Keratinocyte (primary cell): ENCODE results near the gene ALDH6A1. TPM values are rescaled to one million over a fixed set of nuclear protein-coding genes. Genes with fewer than 3 reads are reported as not detected.

ENCODE experiments used
- DNase-seq: peaks from one replicate; pipeline ENCODE4 v3.0.0-alpha.2; 2011; ENCODE audit warnings: low read depth, missing footprints, low spot score
- FAIRE-seq: peaks from 2 replicates; lab custom pipeline; 2011; peaks lifted over from hg19 to GRCh38; lab: Jason Lieb, UNC
- H2AFZ ChIP-seq: 2 replicates; pipeline ENCODE4 v1.6.0; 2012; ENCODE audit warnings: low read length, control low read depth, inconsistent platforms; ENCODE audit not compliant: control insufficient read depth
- H3K27ac ChIP-seq: 2 replicates; pipeline ENCODE4 v1.5.1; 2011; ENCODE audit warnings: low read length; ENCODE audit not compliant: control insufficient read depth, insufficient read depth
- H3K27me3 ChIP-seq: 3 replicates; pipeline ENCODE4 v1.6.0; 2011; ENCODE audit warnings: low read length; ENCODE audit not compliant: control insufficient read depth, insufficient read depth; ENCODE audit errors: extremely low read depth
- H3K36me3 ChIP-seq, 2 experiments: 2 replicates in 1 of 2; 3 replicates in 1 of 2; pipeline ENCODE4 v1.5.1; 2011; ENCODE audit warnings: low read length in 2 of 2, mild to moderate bottlenecking in 1 of 2; ENCODE audit not compliant: control insufficient read depth in 2 of 2, insufficient read depth in 2 of 2; ENCODE audit errors: extremely low read depth in 1 of 2
- H3K4me1 ChIP-seq: 3 replicates; pipeline ENCODE4 v1.5.1; 2011; ENCODE audit warnings: low read length; ENCODE audit not compliant: control insufficient read depth, insufficient read depth; ENCODE audit errors: extremely low read depth
- H3K4me2 ChIP-seq: 3 replicates; pipeline ENCODE4 v1.6.0; 2011; ENCODE audit warnings: low read depth, low read length; ENCODE audit not compliant: control insufficient read depth, insufficient read depth; ENCODE audit errors: extremely low read depth
- H3K4me3 ChIP-seq, 3 experiments: fragments of 200-600 bp in 1 of 3; sonication (generic) in 1 of 3; 2 replicates in 2 of 3; 3 replicates in 1 of 3; pipeline ENCODE4 v1.5.1; 2011 to 2016; ENCODE audit warnings: low read length in 3 of 3, mild to moderate bottlenecking in 3 of 3, control low read depth in 2 of 3, inconsistent platforms in 1 of 3, low read depth in 1 of 3, mixed read lengths in 1 of 3, mixed run types in 1 of 3, moderate library complexity in 1 of 3; ENCODE audit not compliant: control insufficient read depth in 2 of 3, insufficient read depth in 2 of 3; ENCODE audit errors: extremely low read depth in 1 of 3
- H3K79me2 ChIP-seq: 2 replicates; pipeline ENCODE4 v1.6.0; 2012; ENCODE audit warnings: low read length; ENCODE audit not compliant: control insufficient read depth, insufficient read depth
- H3K9ac ChIP-seq: 3 replicates; pipeline ENCODE4 v1.6.0; 2011; ENCODE audit warnings: low read length; ENCODE audit not compliant: control insufficient read depth, insufficient read depth; ENCODE audit errors: extremely low read depth
- H3K9me1 ChIP-seq: 3 replicates; pipeline ENCODE4 v1.6.0; 2011; ENCODE audit warnings: low read length; ENCODE audit not compliant: control insufficient read depth, insufficient read depth; ENCODE audit errors: extremely low read depth
- H3K9me3 ChIP-seq: 2 replicates; pipeline ENCODE4 v1.5.1; 2012; ENCODE audit warnings: low read depth, low read length; ENCODE audit not compliant: control insufficient read depth
- H4K20me1 ChIP-seq: 3 replicates; pipeline ENCODE4 v1.6.0; 2011; ENCODE audit warnings: low read length; ENCODE audit not compliant: control insufficient read depth, insufficient read depth; ENCODE audit errors: extremely low read depth
- EZH2 ChIP-seq: IDR thresholded peaks from one replicate; pipeline ENCODE4 v1.6.1; 2012; ENCODE audit warnings: inconsistent platforms, mild to moderate bottlenecking, low read length, moderate library complexity
- dilution Hi-C: fragments of 300-500 bp; cut with MboI; formaldehyde crosslinking; loops from one replicate; pipeline ENCODE4 v1.7.0; 2020; ENCODE audit warnings: low sequenced_read_pairs; ENCODE audit not compliant: extremely low pct_ligation_motif_present
- polyA plus RNA-seq, 5 experiments: library from polyadenylated mRNA; depleted of rRNA in 3 of 5; stranded (reverse) in 3 of 5; stranded (forward) in 1 of 5; unstranded in 1 of 5; fragments of >200 nt; gene quantifications; 1 replicate in 1 of 5; 2 replicates in 3 of 5; 3 replicates in 1 of 5; pipeline versions ENCODE4 v1.2.1 to v1.2.3, GENCODE V29; 2011 to 2012; ENCODE audit warnings: missing spikeins in 2 of 5, low read depth in 1 of 5, low replicate concordance in 1 of 5
- TF ChIP-seq, protein P1 (sequence below), 3 experiments: IDR thresholded peaks in 1 of 3; conservative IDR thresholded peaks in 1 of 3; optimal IDR thresholded peaks in 1 of 3; 2 replicates in 2 of 3; 3 replicates in 1 of 3; pipeline versions ENCODE3 to v1.5.1; 2011; ENCODE audit warnings: low read length in 3 of 3, mild to moderate bottlenecking in 3 of 3, moderate library complexity in 2 of 3, control low read depth in 1 of 3, inconsistent platforms in 1 of 3; ENCODE audit not compliant: insufficient read depth in 2 of 3; ENCODE audit errors: extremely low read depth in 1 of 3

Gene ALDH6A1
- polyA plus RNA-seq, 1 donor (not counting 4 experiments of a cell fraction or from before 2014, with no cell fraction given) = 8.0 TPM

DNA sequence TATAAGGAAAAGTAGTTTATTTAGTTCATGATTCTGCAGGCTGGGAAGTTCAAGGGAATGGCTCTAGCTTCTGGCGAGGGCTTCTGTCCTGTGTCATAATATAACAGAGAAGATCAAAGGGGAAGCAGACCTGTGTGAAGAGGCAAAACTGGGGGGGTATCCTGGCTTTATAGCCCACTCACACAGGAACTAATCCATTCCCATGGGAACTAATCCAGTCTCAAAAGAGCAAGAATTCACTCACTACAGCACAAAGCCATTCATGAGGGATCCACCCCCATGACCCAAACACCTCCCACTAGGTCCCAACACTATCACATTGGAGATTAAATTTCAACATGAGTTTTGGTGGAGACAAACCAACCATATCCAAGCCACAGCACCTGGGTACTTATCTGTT is 6.9 kb downstream of the ALDH6A1 start:
- dilution Hi-C loops = no loop called here
- H4K20me1 ChIP-seq = no peaks in the 10 kb centered on the region
- H3K36me3 ChIP-seq = no peaks in the 10 kb centered on the region
- H3K4me1 ChIP-seq = no peaks in the 10 kb centered on the region
- no peaks in the 10 kb centered on the region for H3K79me2 ChIP-seq
- H2AFZ ChIP-seq = no peak overlapping the region
- H3K27ac ChIP-seq = no peak overlapping the region
- DNase-seq (no peak), FAIRE-seq (no peak)
- H3K4me2 ChIP-seq = no peak overlapping the region
- H3K27me3 ChIP-seq = no peaks in the 10 kb centered on the region
- H3K9ac ChIP-seq = no peak overlapping the region
- TF ChIP-seq, protein P1, sequence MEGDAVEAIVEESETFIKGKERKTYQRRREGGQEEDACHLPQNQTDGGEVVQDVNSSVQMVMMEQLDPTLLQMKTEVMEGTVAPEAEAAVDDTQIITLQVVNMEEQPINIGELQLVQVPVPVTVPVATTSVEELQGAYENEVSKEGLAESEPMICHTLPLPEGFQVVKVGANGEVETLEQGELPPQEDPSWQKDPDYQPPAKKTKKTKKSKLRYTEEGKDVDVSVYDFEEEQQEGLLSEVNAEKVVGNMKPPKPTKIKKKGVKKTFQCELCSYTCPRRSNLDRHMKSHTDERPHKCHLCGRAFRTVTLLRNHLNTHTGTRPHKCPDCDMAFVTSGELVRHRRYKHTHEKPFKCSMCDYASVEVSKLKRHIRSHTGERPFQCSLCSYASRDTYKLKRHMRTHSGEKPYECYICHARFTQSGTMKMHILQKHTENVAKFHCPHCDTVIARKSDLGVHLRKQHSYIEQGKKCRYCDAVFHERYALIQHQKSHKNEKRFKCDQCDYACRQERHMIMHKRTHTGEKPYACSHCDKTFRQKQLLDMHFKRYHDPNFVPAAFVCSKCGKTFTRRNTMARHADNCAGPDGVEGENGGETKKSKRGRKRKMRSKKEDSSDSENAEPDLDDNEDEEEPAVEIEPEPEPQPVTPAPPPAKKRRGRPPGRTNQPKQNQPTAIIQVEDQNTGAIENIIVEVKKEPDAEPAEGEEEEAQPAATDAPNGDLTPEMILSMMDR (optimal IDR thresholded peaks at IDR 0.05 in 1 of 3, IDR thresholded peaks at IDR 0.05 in 1 of 3, conservative IDR thresholded peaks at IDR 0.05 in 1 of 3; ENCODE audit: extremely low read depth in 1 of 3, insufficient read depth in 2 of 3, low read length in 3 of 3) = no peak
- TF ChIP-seq EZH2 = no peak
- H3K9me3 ChIP-seq = no peaks in the 10 kb centered on the region
- no peaks in the 10 kb centered on the region for H3K9me1 ChIP-seq
- H3K4me3 ChIP-seq = no peak overlapping the region

DNA sequence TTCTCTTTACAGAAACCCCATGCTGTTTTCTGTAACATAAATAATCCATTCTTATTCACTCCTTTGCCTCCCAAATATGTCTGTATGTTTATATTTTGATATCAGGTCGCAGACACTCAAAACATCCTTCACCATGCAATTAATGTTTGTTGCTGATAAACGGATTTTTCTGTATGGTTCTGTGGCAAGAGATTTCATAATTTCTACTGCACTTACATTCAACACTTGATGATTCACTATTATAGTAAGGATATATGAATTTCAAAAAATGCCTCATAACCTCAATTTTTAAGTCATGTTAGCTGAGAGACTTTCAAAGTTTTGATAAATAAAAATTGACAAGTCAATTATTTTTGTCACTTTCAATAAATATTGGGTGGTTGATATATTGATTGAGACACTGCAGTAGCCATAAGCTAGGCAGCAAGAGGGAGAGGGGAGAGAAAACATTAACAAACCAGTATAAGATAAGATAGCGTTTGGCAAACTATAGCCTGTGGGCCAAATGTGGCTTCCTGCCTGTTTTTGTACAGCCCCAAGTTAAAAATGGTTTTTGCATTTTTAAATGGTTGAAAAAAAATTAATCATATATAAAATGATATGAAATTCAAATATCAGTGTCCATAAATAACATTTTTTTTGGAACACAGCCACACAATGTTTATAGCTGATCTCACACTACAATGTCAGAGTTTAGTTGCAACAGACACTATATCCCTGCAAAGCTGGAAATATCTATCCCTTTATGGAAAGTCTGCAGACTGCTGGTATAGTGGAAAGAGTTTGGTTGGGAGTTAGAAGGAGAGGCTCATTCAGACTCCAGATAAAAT is 18.3 kb downstream of the ALDH6A1 start:
- peaks cover 8% of the 10 kb centered on the region for H3K4me1 ChIP-seq
- FAIRE-seq = no peak
- H3K9me1 ChIP-seq = no peaks in the 10 kb centered on the region
- H2AFZ ChIP-seq = no peak overlapping the region
- no peaks in the 10 kb centered on the region for H4K20me1 ChIP-seq
- H3K4me3 ChIP-seq = no peak overlapping the region
- dilution Hi-C loops = no loop called here
- H3K36me3 ChIP-seq = no peaks in the 10 kb centered on the region
- H3K79me2 ChIP-seq = no peaks in the 10 kb centered on the region
- no peak overlapping the region for H3K27ac ChIP-seq
- TF ChIP-seq, protein P1 (optimal IDR thresholded peaks at IDR 0.05 in 1 of 3, IDR thresholded peaks at IDR 0.05 in 1 of 3, conservative IDR thresholded peaks at IDR 0.05 in 1 of 3; ENCODE audit: extremely low read depth in 1 of 3, insufficient read depth in 2 of 3, low read length in 3 of 3) = no peak
- no peak for TF ChIP-seq EZH2
- H3K9ac ChIP-seq = no peak overlapping the region
- H3K4me2 ChIP-seq = no peak overlapping the region
- no peaks in the 10 kb centered on the region for H3K9me3 ChIP-seq
- DNase-seq = no peak
- H3K27me3 ChIP-seq = no peaks in the 10 kb centered on the region
